ENCODE measurements around the gene CYP3A5. TPM values are rescaled to one million over a fixed set of nuclear protein-coding genes. Genes with fewer than 3 reads are reported as not detected.

CYP3A5 gene
- total and polyA plus RNA-seq, 9 of the 15 experiments (the other 6 are each of a cell fraction or from before 2014, with no cell fraction given): 0.73 to 2.8 (median 1.5) TPM

DNA sequence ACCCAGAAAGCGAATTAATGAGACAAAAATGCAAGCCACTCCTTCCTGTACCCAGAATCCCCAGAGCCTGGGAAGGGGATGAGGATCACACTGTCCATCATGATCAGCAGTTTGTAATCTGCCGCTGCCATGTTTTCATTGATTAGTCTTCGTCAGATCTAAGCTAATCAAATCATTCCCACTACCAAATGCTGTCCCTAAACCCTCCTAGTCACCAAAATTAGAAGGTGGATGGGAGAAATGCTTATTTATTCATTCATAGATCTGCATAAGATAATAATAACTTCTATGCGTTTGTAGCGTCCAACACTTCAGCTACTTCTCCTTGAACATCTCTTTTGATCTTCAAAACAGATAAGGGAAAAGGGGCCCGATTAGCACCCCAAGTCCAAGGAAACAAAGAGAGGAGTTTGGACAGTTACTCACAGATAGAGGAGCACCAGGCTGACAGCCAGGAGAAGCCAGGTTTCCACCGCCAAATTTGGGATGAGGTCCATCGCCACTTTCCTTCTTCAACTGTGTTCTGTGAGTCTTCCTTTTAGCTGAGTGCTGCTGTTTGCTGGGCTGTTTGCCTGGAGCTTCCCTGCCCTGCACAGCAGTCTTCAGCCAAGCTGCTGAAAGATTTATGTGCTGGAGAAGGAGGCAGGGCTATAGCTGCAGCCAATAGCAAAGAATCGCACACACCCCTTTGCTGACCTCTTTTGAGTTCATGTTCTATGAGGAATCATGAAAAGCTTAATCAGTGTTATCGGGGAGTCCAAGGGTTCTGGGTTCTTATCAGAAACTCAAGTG, at the start of gene CYP3A5 (continued):
- TF ChIP-seq, protein P1, sequence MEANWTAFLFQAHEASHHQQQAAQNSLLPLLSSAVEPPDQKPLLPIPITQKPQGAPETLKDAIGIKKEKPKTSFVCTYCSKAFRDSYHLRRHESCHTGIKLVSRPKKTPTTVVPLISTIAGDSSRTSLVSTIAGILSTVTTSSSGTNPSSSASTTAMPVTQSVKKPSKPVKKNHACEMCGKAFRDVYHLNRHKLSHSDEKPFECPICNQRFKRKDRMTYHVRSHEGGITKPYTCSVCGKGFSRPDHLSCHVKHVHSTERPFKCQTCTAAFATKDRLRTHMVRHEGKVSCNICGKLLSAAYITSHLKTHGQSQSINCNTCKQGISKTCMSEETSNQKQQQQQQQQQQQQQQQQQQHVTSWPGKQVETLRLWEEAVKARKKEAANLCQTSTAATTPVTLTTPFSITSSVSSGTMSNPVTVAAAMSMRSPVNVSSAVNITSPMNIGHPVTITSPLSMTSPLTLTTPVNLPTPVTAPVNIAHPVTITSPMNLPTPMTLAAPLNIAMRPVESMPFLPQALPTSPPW (CRISPR knock-in tag; IDR thresholded peaks at IDR 0.05): peak; percentile 41
- no peak for TF ChIP-seq ZNF436 (CRISPR knock-in tag; IDR thresholded peaks at IDR 0.05)
- no peak for TF ChIP-seq JUNB (CRISPR knock-in tag; conservative IDR thresholded peaks at IDR 0.05)
- no peak for TF ChIP-seq SREBF2 (CRISPR knock-in tag; IDR thresholded peaks at IDR 0.05)
- TF ChIP-seq ZC3H11A (IDR thresholded peaks at IDR 0.05; ENCODE audit: low read depth, low read length): no peak
- TF ChIP-seq KDM1A (IDR thresholded peaks at IDR 0.05): peak; percentile 65 to 77
- no peak for TF ChIP-seq SRSF9 (IDR thresholded peaks at IDR 0.05; ENCODE audit: borderline replicate concordance, low read depth, low read length)
- peak; percentile 56 for TF ChIP-seq MAFG (tag; conservative IDR thresholded peaks at IDR 0.05)
- TF ChIP-seq CTBP1 (IDR thresholded peaks at IDR 0.05; ENCODE audit: borderline replicate concordance): peak; percentile 65; the same call in 1 of the 2 replicates
- peak; percentile 87 for TF ChIP-seq KDM5B (IDR thresholded peaks at IDR 0.05; ENCODE audit: insufficient replicate concordance, low read depth, low read length)
- TF ChIP-seq ARID1B (IDR thresholded peaks at IDR 0.05): peak; percentile 68
- TF ChIP-seq ZNF586 (CRISPR knock-in tag; conservative IDR thresholded peaks at IDR 0.05): no peak
- TF ChIP-seq GTF2F1 (IDR thresholded peaks at IDR 0.05; ENCODE audit: low read depth, low read length): peak; percentile 82; the same call in 1 of the 2 replicates
- no peak for TF ChIP-seq MTF1 (CRISPR knock-in tag; IDR thresholded peaks at IDR 0.05; ENCODE audit: borderline replicate concordance)
- TF ChIP-seq ZNF75A (CRISPR knock-in tag; IDR thresholded peaks at IDR 0.05): 0 out of 2 replicates have a peak, but pooled peaks have one; percentile 9
- peak; percentile 63 for TF ChIP-seq NFYB (IDR thresholded peaks at IDR 0.05; ENCODE audit: extremely low read depth, insufficient read length)
- no peak for TF ChIP-seq RHOXF2B (CRISPR knock-in tag; conservative IDR thresholded peaks at IDR 0.05)
- no peak for TF ChIP-seq ZNF41 (CRISPR knock-in tag; conservative IDR thresholded peaks at IDR 0.05)
- peak; percentile 85 for TF ChIP-seq FOSL1 (tag; conservative IDR thresholded peaks at IDR 0.05)
- TF ChIP-seq ERF (CRISPR knock-in tag; IDR thresholded peaks at IDR 0.05): no peak
- TF ChIP-seq NCOA2 (IDR thresholded peaks at IDR 0.05; ENCODE audit: partially characterized antibody in 2 of 2): no peak
- TF ChIP-seq, protein P2, sequence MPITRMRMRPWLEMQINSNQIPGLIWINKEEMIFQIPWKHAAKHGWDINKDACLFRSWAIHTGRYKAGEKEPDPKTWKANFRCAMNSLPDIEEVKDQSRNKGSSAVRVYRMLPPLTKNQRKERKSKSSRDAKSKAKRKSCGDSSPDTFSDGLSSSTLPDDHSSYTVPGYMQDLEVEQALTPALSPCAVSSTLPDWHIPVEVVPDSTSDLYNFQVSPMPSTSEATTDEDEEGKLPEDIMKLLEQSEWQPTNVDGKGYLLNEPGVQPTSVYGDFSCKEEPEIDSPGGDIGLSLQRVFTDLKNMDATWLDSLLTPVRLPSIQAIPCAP (CRISPR knock-in tag; IDR thresholded peaks at IDR 0.05; ENCODE audit: borderline replicate concordance): peak; percentile 83
- TF ChIP-seq DNMT1 (IDR thresholded peaks at IDR 0.05): no peak
- TF ChIP-seq, protein P3, sequence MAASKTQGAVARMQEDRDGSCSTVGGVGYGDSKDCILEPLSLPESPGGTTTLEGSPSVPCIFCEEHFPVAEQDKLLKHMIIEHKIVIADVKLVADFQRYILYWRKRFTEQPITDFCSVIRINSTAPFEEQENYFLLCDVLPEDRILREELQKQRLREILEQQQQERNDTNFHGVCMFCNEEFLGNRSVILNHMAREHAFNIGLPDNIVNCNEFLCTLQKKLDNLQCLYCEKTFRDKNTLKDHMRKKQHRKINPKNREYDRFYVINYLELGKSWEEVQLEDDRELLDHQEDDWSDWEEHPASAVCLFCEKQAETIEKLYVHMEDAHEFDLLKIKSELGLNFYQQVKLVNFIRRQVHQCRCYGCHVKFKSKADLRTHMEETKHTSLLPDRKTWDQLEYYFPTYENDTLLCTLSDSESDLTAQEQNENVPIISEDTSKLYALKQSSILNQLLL (CRISPR knock-in tag; IDR thresholded peaks at IDR 0.05; ENCODE audit: borderline replicate concordance): no peak
- 0 out of 2 replicates have a peak, but pooled peaks have one; percentile 25 for TF ChIP-seq MBD2 (IDR thresholded peaks at IDR 0.05; ENCODE audit: borderline replicate concordance, low read depth)

Data from K562 (cell line).